ENCODE data around the gene BRD7.

Gene BRD7

DNA sequence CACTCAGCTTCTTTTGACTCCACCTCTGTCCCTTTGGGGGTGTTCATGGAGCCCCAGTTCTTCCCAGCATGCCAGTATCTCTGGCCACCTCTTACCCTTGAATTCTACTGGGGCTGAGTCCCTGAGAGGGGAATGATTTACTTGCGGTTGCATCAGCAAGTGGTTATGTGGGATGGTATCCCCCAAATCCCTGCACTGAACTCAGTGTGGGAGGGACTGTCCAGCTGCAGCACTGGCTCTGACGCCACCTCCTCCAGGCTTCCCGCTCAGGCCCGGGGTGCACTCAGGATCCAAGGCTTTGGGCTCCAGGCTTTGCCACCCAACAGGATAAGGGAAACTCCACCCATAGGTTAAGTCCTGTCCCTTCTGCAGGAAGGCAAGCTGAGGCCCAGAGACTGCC, 21.1 kb upstream of the BRD7 start:
- no peak for DNase-seq (ENCODE audit: low read depth in 2 of 2)

GRCh38 chr16:50388496-50388895, 19.7 kb upstream of the BRD7 start:
- DNase-seq (ENCODE audit: low read depth in 2 of 2), result no peak

DNA sequence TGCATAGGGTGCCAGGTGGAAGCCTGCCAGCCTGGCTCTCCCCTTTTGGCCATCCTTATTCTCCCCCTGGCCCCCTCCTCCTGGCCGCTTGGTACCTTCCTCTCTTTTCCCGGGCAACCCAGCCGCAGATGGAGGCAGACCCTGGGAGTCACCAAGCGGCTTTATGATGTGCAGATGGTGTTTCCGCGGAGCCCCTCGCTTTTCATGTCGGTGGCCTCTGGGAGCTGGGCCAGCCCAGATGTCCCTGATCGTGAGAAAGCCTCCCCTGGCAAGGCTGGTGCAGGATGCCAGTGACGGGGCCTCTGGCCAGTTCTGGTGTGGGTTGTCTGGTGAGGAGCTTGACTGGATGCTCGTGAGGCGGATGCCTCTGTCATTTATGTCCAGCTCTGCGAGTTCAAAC, 18.0 kb upstream of the BRD7 start:
- no peak for DNase-seq (ENCODE audit: low read depth in 2 of 2)

DNA sequence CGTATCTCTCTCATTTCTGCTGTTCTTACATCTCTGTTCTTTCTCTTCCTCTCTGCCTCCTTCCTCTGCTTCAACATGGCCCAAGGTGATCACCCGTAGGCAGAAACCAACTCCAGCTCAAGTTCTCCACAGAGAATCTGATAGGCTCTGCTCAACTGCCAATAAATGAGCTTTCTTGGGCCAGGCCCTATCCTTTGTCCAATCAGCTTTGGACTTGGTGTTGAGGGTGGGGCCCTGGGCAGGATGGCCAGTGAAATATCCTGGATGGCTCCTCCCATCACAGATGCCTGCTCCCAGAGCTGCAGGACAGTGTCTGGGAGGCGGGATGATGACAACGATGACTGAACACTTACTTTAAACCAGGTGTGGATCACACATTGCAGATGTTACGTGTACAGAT, 17.4 kb upstream of the BRD7 start:
- no peak for DNase-seq (ENCODE audit: low read depth in 2 of 2)

DNA sequence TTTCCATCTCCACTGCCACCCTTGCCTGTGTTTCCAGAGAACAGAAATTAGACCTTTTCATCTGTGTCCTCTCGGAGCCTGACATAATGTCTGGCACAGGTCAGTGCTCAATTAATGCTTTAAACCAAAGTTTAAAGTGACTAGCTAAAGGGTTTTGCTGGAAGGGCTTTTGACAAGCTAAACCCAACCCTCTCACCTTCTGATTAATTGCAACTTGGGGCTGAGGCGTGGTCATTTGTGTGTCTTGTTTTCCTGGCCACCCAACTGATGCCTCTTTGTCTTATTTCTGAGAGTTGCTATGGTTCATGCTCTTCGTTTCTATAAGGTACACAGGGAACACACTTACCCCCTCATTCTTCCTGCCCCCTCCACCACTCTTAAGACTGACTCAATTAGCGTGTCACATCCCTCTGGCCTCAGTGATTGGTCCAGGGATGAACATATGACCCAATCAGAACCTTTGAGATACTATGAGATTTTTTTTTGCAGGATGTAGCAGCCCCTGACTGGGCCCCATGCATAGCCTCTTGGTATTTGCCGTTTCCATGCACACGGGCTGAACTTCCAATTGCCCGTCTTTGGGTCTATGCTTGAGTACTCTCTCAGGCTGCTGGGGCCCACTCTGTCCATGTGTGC, 15.8 kb upstream of the BRD7 start:
- no peak for DNase-seq (ENCODE audit: low read depth in 2 of 2)

DNA sequence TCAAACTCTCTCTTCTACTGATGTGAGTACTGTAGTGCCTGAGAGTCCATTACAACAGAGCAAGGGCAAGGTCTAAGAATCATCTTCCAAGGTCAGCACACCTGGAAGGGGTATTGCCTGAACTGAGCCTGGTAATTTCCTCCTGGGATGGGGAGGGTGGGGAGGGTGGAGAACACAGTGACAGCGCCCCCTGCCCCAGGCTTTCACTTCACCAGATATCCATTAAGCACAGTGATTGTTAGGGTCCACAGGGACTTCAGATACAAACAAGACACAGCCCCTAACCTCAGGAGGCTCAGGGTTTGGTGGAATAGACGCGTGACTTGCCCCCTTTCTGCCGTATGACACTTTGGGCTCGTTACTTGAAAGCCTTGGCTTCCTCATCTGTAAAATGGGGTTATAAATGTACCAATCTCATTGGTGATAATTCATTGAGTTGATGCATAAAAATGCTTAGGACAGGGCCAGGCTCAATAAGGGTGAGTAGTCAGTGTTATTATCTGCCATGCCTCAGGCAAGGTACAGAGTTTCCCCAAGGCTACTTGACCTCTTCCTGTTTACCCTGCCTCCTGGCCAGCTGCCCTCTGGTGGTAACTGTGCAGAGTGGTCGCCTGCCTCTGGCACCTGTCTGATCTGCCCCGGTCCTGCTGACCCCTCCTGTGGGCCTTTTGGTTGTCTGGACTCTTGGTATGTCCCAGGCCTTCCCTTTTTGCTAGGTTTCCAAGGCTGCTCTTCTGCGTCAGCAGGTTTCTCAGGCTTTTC, 13.1 kb upstream of the BRD7 start:
- DNase-seq (ENCODE audit: low read depth in 2 of 2), result no peak

DNA sequence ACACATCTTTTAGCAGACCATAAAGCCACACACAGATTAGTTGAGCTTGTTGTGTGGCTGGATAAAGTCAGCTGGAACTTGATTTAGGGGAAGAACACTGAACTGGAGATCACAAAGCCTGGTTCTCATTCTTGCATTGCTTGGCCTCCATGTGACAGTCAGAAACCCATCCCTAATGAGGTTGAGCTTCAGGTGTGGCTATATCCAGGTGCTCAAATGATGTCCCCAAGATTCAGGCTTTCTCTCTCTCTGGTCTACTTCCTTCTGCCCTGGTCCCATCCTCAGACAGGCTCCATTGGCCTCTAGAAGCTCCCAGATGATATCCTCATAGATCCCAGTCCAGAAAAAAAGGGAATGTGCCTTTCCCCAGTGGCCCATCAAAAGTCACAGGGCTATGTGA, 9.6 kb upstream of the BRD7 start:
- no peak for DNase-seq (ENCODE audit: low read depth in 2 of 2)

DNA sequence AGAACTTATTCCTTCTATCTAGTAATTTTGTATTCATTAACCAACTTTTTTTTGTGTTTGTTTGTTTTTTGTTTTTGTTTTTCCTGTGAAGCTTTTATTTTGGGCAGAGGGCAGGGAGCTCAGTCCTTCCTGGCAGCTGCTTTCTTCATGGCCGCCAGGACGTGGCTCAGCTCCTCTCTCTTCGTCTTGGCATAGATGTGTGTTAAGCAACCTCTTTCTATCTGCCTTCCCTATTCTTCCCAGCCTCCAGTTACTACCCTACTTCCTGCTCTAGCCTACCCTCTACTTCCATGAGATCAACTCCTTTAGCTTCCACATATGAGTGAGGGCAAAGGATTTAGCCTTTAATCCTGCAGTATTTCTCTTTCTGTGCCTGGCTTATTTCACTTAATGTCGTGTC, 8.2 kb upstream of the BRD7 start:
- DNase-seq (ENCODE audit: low read depth in 2 of 2), result no peak

DNA sequence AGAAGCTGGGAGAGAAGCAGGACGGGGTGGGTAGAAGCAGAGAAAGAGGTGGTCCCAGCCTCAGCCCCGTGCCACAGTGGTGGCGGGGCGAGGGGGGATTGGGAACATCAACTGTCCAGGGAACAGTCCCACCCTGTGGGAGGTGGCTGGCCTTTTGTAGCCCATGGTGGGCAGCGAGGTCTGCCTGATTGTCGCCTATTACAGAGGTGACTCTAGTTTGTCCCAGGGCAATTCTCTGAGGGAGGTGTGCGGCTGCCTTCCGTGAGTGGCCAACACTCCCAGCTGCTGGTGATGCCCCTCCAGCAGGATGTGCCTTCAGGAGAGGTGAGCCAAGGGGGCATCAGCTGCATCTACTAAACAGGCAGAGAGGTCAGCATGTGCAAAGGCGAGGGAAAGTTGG, 5.0 kb upstream of the BRD7 start:
- DNase-seq (ENCODE audit: low read depth in 2 of 2), result no peak

GRCh38 chr16:50373345-50373701, 4.5 kb upstream of the BRD7 start:
- DNase-seq (ENCODE audit: low read depth in 2 of 2), result no peak

DNA sequence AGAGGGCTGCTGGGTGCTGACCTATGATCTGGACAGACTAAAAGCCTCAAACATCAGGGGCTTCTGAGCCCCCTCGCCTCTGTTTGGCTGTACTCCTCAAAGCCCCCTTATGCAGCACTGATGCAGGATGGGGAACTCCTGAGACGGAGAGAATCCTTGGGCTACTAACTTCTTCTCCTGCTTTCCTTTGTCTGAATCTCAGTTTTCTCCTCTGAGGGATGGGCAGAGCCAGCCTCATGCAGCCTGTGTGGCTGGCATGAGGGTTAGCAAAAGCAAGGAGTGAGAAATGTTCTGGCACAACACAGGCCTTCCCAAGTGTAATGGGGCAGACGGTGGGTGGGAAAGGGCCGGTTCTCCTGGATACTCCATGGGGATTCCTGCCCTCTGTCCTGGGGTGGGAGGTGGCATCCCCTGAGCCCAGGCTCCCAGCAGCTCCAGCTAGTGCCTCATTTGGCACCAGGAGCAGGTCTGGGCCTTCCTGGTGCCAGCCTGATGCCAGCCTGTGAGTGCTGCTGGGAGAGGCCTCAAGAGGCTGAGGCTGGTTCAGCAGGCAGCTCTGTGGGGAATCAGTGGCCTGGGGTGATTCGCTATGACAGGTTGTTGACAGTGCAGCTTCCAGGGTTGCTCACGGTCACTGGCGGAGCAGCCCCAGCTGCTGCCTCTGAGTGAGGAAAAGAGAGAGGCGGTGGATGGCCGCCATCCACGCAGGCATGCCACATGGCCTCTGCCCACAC, 4.0 kb upstream of the BRD7 start:
- DNase-seq (ENCODE audit: low read depth in 2 of 2), result no peak

DNA sequence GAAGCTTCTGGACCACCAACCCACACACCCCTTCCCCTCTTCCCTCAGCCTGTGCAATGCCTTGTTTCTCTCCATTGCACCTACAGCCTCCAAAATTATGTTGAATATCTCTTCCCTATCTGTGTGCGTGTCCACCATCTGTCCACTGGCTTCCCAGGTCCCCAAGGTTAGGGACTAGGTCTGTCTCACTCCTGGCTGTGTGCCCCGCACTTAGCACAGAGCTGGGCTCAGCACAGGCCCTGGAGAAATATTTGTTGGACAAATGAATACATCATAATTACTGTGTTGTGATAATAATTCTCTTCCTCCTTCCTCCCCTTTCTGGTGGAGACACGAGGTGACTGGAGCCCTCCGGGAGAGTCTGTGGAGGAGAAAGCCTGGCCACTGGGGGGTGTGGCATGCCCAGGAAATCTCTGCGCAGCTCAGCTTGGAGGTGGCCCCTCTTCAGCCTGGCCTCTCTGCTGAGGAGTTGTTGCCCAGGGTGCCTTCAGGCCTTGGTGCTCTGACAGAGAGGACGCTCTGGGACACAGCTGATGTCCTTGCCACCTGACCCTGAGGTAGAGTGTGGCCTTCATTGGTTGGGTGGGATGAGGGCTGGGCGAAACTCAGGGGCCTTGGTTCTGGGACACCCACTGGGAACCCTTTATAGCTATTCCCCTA, 3.3 kb upstream of the BRD7 start:
- no peak for DNase-seq (ENCODE audit: low read depth in 2 of 2)

DNA sequence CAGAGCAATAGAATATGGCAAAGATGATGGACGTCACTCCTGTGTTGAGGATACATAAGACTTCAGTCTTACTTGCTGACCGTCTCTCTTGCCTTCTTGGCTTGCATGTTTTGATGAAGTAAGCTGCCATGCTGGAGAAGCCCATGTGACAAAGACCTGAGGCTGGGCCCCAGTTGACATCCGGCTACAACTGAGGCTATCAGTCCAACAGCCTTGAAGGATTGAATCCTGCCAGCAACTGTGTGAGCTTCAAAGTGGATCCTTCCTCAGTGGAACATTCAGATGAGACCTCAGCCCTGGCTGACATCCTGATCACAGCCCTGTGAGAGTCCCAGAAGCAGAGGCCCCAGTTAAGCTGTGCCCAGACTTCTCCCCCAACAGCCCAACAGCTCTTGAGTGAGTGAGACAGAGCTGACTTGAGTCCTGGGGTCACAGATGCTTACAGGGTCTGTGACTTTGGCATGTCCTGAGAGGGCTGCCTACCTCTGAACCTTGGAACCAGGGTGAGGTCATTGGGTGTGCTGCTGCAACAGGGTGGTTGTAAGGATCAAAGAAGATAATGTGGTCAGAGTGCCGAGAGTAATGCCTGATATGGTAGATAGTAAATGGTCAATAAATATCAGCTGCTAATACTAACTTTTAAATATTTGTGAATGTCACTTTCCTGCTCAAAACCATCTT, 2.4 kb upstream of the BRD7 start:
- no peak for DNase-seq (ENCODE audit: low read depth in 2 of 2)

DNA sequence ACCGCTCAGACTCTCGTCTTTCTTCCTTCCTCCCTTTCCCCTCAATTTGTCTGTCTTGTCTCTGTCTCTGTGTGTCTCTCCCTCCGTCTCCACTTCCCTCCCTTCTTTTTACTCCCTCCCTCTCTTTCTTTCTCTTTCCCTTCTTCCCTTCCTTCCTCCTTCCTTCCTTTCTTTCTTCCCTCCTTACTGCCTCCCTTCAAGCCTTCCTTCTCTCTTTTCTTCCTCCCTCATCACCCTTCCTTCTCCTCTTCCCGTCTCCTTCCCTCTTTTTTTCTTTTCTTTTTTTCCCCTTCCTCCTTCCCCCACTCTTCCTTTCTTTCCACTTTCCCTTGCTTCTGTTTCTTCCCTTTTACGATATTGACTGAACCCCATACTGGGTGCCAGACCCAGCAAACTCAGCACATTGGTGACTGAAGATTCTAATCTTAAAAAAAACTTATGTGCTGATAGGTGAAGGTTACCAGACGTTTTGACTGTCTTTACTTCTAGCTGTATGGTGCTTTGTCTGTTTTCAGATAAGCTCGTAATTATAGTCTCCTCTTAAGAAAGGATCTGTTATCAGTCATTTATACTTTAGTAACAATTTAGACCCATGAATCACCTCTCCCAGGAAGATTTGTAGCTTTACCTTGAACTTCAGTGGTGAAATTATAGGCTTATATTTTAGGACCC, 481 bp upstream of the BRD7 start:
- DNase-seq (ENCODE audit: low read depth in 2 of 2), result no peak

- no peak for DNase-seq (ENCODE audit: low read depth in 2 of 2)
Observed at GRCh38 chr16:50367777-50368409, 895 bp downstream of the BRD7 start.

- no peak for DNase-seq (ENCODE audit: low read depth in 2 of 2)
Observed at GRCh38 chr16:50365791-50366575, 2.8 kb downstream of the BRD7 start.

DNA sequence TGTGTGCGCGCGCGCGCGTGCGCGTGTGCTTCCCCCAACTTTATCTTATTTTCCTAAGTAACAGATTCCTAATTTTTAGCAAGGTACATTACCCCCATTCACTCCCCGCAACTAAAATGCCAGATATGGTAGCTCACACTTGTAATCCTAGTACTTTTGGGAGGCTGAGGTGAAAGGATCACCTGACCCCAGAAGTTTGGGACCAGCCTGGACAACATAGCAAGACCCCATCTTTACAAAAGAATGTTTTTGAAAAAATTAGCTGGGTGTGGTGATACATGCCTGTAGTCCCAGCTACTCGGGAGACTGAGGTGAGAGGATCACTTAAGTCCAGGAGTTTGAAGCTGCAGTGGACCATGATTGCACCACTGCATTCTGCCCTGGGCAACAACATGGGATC, 5.1 kb downstream of the BRD7 start:
- no peak for DNase-seq (ENCODE audit: low read depth in 2 of 2)

DNA sequence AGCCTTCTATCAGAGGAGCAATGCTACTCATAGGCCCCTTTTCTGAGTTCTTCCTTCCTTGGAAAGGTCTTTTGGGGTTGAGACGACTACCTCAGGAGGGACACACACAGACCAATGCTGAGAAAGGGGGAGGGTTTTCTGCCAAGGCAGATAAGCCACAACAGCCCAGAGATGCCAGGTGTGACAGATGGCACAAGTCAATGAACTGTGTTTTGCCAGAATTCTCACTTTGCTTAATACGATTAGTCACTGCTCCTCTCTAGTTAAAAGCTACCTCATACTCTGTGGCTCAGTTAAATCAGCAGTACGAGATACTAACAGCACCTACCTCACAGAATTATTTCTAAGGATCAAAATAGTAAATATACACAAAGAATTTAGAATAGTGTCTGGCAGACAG, 8.0 kb downstream of the BRD7 start:
- no peak for DNase-seq (ENCODE audit: low read depth in 2 of 2)

- DNase-seq (ENCODE audit: low read depth in 2 of 2), result no peak
Observed at GRCh38 chr16:50360033-50360778, 8.6 kb downstream of the BRD7 start.
